Measurements from ENCODE around the gene OLIG3. TPM values are rescaled to one million over a fixed set of nuclear protein-coding genes. Genes with fewer than 3 reads are reported as not detected.

The OLIG3 gene
- total RNA-seq, 3 donors from 2014 or later, result not detected

DNA sequence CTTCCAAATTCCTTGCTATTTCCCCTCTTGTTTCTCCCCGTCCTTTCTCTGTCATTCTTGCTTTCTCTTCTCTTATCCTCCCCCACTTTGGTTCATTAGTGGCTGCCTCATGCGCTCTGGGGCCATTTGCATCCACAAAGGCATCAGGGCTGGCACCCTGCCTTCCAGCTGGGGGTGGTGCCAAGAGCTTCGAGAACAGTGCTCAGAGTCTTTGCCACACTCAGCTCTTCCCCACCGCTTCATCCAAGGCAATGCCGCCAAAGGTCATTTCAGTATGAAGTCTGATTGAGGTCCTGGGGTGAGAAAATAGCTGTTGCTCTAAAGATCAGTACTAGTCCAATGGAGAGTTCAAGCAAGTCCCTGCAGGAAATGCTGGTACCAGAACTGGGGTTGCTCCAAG, 22.7 kb downstream of the OLIG3 start:
- no peaks in the 10 kb centered on the region for H3K4me1 ChIP-seq (ENCODE audit: low read depth)
- TF ChIP-seq, protein P1, sequence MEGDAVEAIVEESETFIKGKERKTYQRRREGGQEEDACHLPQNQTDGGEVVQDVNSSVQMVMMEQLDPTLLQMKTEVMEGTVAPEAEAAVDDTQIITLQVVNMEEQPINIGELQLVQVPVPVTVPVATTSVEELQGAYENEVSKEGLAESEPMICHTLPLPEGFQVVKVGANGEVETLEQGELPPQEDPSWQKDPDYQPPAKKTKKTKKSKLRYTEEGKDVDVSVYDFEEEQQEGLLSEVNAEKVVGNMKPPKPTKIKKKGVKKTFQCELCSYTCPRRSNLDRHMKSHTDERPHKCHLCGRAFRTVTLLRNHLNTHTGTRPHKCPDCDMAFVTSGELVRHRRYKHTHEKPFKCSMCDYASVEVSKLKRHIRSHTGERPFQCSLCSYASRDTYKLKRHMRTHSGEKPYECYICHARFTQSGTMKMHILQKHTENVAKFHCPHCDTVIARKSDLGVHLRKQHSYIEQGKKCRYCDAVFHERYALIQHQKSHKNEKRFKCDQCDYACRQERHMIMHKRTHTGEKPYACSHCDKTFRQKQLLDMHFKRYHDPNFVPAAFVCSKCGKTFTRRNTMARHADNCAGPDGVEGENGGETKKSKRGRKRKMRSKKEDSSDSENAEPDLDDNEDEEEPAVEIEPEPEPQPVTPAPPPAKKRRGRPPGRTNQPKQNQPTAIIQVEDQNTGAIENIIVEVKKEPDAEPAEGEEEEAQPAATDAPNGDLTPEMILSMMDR (IDR thresholded peaks at IDR 0.05), result no peak
- DNase-seq, result no peak
- no peak overlapping the region for H3K4me3 ChIP-seq
- H3K9me3 ChIP-seq, result no peaks in the 10 kb centered on the region
- no peak for ATAC-seq
- H3K36me3 ChIP-seq (ENCODE audit: low read depth), result no peaks in the 10 kb centered on the region
- intact Hi-C loops (cut with DNase I, micrococcal nuclease), result no loop called here

DNA sequence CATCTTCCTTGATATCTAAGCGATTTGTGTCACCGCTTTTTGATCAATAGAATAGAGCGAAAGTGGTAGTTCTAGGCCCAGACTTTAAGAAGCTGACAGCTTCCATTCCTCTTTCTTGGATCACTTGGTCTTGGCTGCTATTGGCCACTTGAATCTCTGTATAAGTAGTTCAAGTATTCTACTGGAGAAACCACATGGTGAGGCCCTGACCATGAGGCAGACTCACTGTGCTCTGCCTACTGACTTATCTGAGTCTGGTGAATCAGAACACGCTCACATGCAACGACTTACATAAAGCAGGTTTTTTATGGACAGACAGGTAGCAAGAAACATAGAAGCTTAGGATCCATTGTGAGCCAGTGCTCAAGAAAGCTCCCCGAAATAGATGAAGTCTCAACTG, 27.0 kb downstream of the OLIG3 start:
- no peak for ATAC-seq
- H3K9me3 ChIP-seq, result no peaks in the 10 kb centered on the region
- TF ChIP-seq, protein P1 (IDR thresholded peaks at IDR 0.05), result no peak
- DNase-seq, result no peak
- H3K36me3 ChIP-seq (ENCODE audit: low read depth), result no peaks in the 10 kb centered on the region
- intact Hi-C loops (cut with DNase I, micrococcal nuclease), result no loop called here
- H3K4me1 ChIP-seq (ENCODE audit: low read depth), result no peaks in the 10 kb centered on the region
- H3K4me3 ChIP-seq, result no peak overlapping the region

DNA sequence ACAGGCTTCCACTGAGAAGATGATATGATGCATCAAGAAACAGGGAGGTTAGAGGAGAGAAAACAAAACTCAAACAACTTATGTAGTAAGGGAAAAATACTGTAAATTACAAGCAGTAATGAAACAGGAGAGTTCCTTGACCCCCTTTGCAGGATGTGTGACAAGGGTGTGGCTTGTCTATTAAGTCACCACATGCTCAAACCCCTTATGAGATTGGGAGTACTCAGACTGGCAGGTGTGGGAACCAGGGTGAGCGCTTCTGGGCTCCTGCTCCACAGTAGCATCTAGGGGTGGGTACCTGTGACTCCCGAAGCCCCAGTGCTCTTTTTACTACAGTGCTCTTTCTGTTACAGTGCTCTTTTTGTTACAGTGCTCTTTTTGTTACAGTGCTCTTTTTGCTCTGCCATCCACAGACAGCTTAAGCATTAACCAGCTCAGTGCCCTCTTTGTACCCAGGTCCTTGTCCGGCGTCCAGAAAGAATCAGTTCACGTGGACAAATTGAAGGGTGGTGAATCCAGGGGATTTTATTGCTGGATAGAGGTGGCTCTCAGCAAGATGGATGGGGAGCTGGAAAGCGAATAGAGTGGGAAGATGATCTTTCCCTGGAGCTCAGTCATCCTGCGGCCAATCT, 28.7 kb downstream of the OLIG3 start:
- Histone ChIP-seq H3K4me3 (no peak overlapping the region), H3K9me3 (no peaks in the 10 kb centered on the region), H3K36me3 (ENCODE audit: low read depth) (no peaks in the 10 kb centered on the region), H3K4me1 (ENCODE audit: low read depth) (no peaks in the 10 kb centered on the region)
- TF ChIP-seq, protein P1 (IDR thresholded peaks at IDR 0.05), result no peak
- intact Hi-C loops (cut with DNase I, micrococcal nuclease), result no loop called here
- no peak for DNase-seq
- ATAC-seq, result no peak

DNA sequence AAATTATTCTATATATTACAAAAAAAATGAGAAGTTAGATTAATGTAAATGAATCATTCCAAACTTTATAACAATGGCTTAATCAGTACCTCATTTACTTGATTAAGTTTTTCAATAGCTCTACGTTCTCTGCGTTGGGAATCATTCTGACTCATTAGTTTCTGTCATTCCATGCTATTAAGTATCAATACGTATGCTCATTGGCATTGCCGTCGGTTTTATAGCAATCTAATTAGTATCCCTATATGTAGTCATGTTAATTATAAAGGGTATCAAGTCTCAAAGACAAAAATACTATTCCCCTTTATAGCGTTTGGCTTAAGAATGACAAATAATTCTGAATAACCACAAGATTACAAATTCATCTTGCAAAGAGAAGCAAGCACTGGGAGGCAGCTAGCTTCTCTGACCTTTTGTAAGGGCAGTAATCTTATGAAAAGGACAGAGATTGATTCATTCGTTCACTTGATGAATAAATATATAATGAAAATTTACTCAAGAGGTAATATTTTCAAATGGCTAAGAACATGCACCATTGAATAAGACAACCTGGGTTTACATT, 41.8 kb downstream of the OLIG3 start:
- no peak overlapping the region for H3K4me3 ChIP-seq
- DNase-seq (no peak), ATAC-seq (no peak)
- intact Hi-C loops (cut with DNase I, micrococcal nuclease), result no loop called here
- H3K9me3 ChIP-seq, result no peaks in the 10 kb centered on the region
- no peaks in the 10 kb centered on the region for H3K36me3 ChIP-seq (ENCODE audit: low read depth)
- H3K4me1 ChIP-seq (ENCODE audit: low read depth), result no peaks in the 10 kb centered on the region
- TF ChIP-seq, protein P1 (IDR thresholded peaks at IDR 0.05), result no peak

DNA sequence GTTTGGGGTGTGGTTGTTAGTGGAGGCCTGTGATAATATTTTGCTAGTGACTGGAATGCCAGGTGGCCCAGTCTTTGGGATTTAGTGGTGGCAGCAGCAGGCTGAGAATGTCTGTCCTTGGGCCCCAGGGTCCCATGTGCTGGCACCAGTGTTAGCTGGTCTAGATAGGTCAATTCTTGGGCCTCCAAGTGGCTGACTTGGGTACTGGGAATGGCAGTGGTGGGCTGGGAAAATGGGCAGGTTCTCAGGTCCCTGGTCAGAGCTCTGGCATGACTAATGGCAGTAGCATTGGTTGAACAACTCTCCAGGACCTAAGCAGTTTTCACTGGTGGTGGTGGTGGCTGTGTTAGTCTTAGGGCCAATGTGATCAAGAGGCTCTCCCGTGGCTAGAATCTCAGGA, 50.3 kb downstream of the OLIG3 start:
- Histone ChIP-seq H3K9me3 (no peaks in the 10 kb centered on the region), H3K4me3 (no peak overlapping the region), H3K4me1 (ENCODE audit: low read depth) (no peaks in the 10 kb centered on the region), H3K36me3 (ENCODE audit: low read depth) (no peaks in the 10 kb centered on the region)
- ATAC-seq (no peak), DNase-seq (no peak)
- intact Hi-C loops (cut with DNase I, micrococcal nuclease), result no loop called here
- TF ChIP-seq, protein P1 (IDR thresholded peaks at IDR 0.05), result no peak
